Forelimb muscle (tissue), 1 donor: ENCODE measurements around the gene GAA. TPM values are rescaled to one million over a fixed set of nuclear protein-coding genes. Genes with fewer than 3 reads are reported as not detected.
"Not testable (repeated sequence)": the region's sequence is repeated elsewhere in the genome, so short reads cannot be mapped to it uniquely, and the experiment has no call there.

Experiments used
- DNase-seq: peaks from one replicate; pipeline ENCODE4 v3.0.0-alpha.2; 2013; ENCODE audit warnings: low read depth
- polyA plus RNA-seq: library from polyadenylated mRNA; unstranded; fragments of 120-200 nt; gene quantifications from one replicate; pipeline ENCODE4 v1.2.1, GENCODE V29; 2013; ENCODE audit not compliant: insufficient read length

The GAA gene
- polyA plus RNA-seq, 1 donor: 33.8 TPM

- DNase-seq: no peak
Measured at GRCh38 chr17:80083136-80083661, 18.2 kb upstream of the GAA start.

GRCh38 chr17:80084773-80085172 lies 16.6 kb upstream of the GAA start:
- DNase-seq: no peak

GRCh38 chr17:80086081-80086480 lies 15.3 kb upstream of the GAA start:
- no peak for DNase-seq

- DNase-seq: no peak
Measured at GRCh38 chr17:80086616-80087015, 14.8 kb upstream of the GAA start.

- DNase-seq: no peak
Measured at GRCh38 chr17:80087346-80088265, 13.8 kb upstream of the GAA start.

GRCh38 chr17:80089762-80090161 lies 11.6 kb upstream of the GAA start:
- no peak for DNase-seq

- not testable (repeated sequence) for DNase-seq
Measured at GRCh38 chr17:80090164-80090563, 11.2 kb upstream of the GAA start.

- DNase-seq: no peak
Measured at GRCh38 chr17:80091376-80091775, 10.0 kb upstream of the GAA start.

GRCh38 chr17:80092959-80093358 lies 8.4 kb upstream of the GAA start:
- no peak for DNase-seq

GRCh38 chr17:80095038-80095843 lies 6.1 kb upstream of the GAA start:
- no peak for DNase-seq

GRCh38 chr17:80095844-80096475 lies 5.4 kb upstream of the GAA start:
- no peak for DNase-seq

GRCh38 chr17:80096561-80097021 lies 4.8 kb upstream of the GAA start:
- no peak for DNase-seq

- no peak for DNase-seq
Measured at GRCh38 chr17:80097127-80097621, 4.2 kb upstream of the GAA start.

- no peak for DNase-seq
Measured at GRCh38 chr17:80097844-80098691, 3.3 kb upstream of the GAA start.

- no peak for DNase-seq
Measured at GRCh38 chr17:80099291-80100034, 1.9 kb upstream of the GAA start.

- DNase-seq: no peak
Measured at GRCh38 chr17:80100035-80100323, 1.4 kb upstream of the GAA start.

GRCh38 chr17:80101946-80102663 lies 724 bp downstream of the GAA start:
- no peak for DNase-seq

- DNase-seq: no peak
Measured at GRCh38 chr17:80102664-80103448, 1.5 kb downstream of the GAA start.
